Ectodermal cell (in vitro differentiated cells): ENCODE results near the gene CCDC174. TPM values are rescaled to one million over a fixed set of nuclear protein-coding genes. Genes with fewer than 3 reads are reported as not detected.
"Not testable (repeated sequence)": the region's sequence is repeated elsewhere in the genome, so short reads cannot be mapped to it uniquely, and the experiment has no call there.

Source experiments
- H3K27ac ChIP-seq: 2 replicates; pipeline ENCODE4 v1.7.0; 2013; ENCODE audit warnings: mild to moderate bottlenecking, low read depth, low read length; ENCODE audit not compliant: insufficient read depth, poor library complexity, severe bottlenecking
- H3K27me3 ChIP-seq: 2 replicates; pipeline ENCODE4 v1.7.0; 2013; ENCODE audit warnings: mild to moderate bottlenecking, low read length; ENCODE audit not compliant: insufficient read depth, control insufficient read depth, poor library complexity, severe bottlenecking
- H3K36me3 ChIP-seq: one replicate; pipeline ENCODE4 v1.7.0; 2013; ENCODE audit warnings: low read length; ENCODE audit not compliant: control insufficient read depth, insufficient read depth
- H3K4me1 ChIP-seq: one replicate; pipeline ENCODE4 v1.7.0; 2013; ENCODE audit warnings: low read length; ENCODE audit not compliant: control insufficient read depth, insufficient read depth
- H3K4me3 ChIP-seq: 2 replicates; pipeline ENCODE4 v1.7.0; 2013; ENCODE audit warnings: low read depth, low read length, control low read depth; ENCODE audit not compliant: insufficient read depth
- H3K9me3 ChIP-seq: 2 replicates; pipeline ENCODE4 v1.7.0; 2013; ENCODE audit warnings: mild to moderate bottlenecking, low read length, moderate library complexity; ENCODE audit not compliant: control insufficient read depth
- WGBS, 2 experiments: methylation state at CpG; one replicate each; pipeline ENCODE4 v1.1.7; 2013; ENCODE audit warnings: missing lambda C conversion rate in 2 of 2; 5-methylcytosine and 5-hydroxymethylcytosine counted together
- polyA plus RNA-seq, 4 experiments: library from polyadenylated mRNA; stranded (reverse); fragments of 50-300 nt; gene quantifications; one replicate each; pipeline ENCODE4 v1.2.3, GENCODE V29; 2013

Gene CCDC174
- 23.1 TPM for polyA plus RNA-seq (2013, experiment 1 of 4)
- 21.4 TPM for polyA plus RNA-seq (2013, experiment 2 of 4)
- 13.7 TPM for polyA plus RNA-seq (2013, experiment 3 of 4)
- polyA plus RNA-seq (2013, experiment 4 of 4): 16.1 TPM

DNA sequence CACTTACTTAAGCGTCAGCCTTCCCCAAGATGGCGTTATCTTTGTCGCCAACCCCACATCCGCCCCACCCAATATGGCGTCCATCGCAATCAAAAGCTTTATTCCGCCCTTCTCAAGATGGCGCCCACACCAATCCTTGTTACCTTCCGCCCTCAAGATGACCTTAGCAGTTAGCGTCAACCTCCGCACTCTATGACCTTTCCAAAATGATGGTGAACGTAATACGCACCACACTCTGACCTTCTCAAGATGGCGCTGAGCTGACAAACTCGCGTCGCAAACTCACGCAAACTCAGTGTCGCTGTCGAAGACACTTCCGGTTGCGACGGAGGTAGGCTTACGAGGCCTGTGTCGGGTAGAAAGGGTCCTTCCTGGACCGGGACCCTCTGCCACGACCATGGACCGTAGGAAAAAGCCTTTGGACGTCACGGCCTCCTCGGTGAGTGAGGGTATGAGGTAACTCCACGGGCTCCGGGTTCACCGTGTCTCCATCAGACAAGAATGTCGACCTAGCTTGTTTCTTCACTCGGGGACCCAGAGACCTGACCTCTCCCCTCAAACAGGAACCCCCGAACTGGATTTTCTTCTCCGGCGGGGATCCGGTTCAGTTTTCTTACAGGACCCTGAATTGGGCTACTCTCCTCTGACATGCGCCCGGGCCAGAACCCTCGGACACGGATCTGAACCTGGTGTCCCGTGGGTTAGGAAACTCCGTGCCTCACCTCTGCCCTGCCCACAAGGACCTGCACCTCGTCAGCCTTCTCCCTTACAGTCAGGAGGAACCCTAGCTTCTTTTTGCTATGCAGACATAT, at the start of gene CCDC174:
TSS of gene CCDC174 (plus strand) at position 323 of the 812 bp plus-strand sequence. CDS start at position 398, 75 bp downstream.
- peak within 1 kb of the TSS; percentile 83 for H3K4me3 ChIP-seq
- peaks cover 14% of the 10 kb centered on the region for H3K36me3 ChIP-seq
- peaks cover 7% of the 10 kb centered on the region for H3K27me3 ChIP-seq
- 0% methylated on average over 47 of the region's 47 CpGs for WGBS, 2 experiments
- no peaks in the 10 kb centered on the region for H3K4me1 ChIP-seq
- peak within 1 kb of the TSS; percentile 78 for H3K27ac ChIP-seq
- H3K9me3 ChIP-seq: no peaks in the 10 kb centered on the region

DNA sequence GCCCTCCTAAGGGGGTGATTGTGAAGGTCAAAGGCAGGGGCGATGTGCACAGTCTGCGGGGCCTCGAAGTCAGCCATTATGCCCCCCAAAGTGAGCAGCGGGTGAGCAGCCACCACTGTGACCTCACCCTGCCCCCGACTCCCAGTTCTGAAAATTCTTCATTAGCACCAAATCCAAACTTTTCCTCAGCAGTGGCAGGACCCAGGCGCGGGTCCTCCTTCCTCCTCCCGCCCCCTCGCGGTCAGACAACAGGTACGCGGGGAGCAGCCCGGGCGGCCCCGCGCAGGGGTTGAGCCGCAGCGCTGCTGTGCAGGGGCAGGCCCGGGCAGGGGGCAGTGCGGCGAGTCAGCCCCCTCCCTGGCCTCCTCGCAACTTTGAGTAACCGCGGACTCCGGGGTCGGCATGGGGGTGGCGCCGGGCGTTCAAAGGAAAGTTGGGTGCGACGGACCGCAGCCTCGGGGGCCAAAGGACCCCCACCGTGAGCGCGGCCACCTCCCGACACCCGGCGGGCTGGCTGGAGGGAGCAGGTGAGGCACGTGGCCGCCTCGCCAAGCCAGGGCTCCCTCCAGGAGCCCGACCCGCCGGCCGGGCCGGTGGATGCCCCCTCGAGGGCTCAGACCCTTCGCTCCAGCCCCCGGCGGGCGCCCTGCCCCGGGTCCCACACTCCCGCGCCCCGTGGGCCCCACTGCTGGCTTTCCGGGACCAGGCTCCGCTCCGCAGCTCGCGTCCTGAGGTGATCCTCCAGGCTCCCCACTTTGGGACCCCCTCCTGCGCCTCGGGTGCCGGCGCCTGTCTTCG, 49.4 kb upstream of the CCDC174 start:
- H3K36me3 ChIP-seq: no peaks in the 10 kb centered on the region
- peaks cover 6% of the 10 kb centered on the region for H3K4me1 ChIP-seq
- peaks cover 54% of the 10 kb centered on the region for H3K27me3 ChIP-seq
- WGBS, 2 experiments: 2% methylated on average over 66 of the region's 66 CpGs
- no peaks in the 10 kb centered on the region for H3K9me3 ChIP-seq
- peak overlapping the region; percentile 42 for H3K4me3 ChIP-seq
- H3K27ac ChIP-seq: no peak overlapping the region

DNA sequence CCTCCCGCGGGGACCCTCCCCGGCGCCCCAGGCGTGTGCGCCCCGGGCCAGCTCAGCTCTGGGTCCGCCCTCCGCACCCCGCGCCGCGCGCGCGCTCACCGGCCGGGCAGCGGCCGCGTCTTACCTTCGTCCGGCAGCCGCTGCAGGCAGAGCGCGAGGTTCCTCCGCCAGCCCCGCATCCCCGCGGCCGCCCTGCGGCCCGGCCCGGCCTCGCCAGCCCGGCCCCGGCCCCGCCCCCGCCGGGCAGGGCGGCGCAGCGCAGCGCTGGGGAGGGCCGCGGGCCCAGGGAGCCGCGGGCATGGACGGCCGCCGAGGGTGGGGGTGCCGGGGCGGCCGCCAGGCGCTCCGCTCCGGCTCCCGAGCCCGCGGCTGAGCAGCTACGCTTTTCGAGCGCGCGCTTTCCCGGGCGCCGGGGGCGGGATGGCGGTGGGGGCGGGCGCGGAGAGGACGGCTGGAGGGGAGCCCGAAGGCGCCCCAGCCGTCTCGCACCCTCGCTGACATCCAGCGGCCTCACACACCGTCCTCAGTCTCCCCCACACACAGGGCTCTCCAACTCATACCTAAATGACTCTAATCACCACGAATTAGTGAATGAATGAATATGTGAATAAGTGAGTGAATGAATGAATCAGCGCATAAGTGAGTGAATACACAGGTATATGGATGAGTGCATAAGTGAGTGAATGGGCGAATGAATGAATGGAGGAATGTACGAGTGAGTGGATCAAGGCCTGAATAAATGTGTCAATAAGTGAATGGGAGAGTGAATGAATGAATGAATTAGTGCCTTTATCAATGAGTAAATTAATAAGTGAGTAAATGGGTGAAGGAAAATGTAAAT, 48.5 kb upstream of the CCDC174 start:
- peak overlapping the region; percentile 42 for H3K4me3 ChIP-seq

DNA sequence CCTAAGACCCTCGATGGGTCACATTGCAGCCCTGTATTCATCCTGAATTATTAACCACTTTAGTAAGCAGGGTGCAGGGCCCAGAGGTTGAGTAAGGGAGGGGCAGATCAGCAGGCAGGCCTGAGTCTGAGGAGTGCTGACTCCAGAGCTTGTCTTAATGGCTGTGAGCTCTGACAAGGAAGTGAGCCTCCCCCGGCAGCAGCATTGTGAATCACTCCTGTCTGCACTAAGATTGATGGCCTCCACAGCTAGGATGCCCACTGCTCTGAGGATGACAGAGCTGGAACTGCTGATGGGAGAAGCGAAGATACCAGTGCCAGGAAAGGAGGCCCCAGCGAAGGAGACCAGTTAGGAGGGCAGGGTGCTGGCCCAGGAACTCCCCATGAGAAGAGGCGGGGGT, 46.5 kb upstream of the CCDC174 start:
- peaks cover 38% of the 10 kb centered on the region for H3K27me3 ChIP-seq
- no peak overlapping the region for H3K27ac ChIP-seq
- no peaks in the 10 kb centered on the region for H3K9me3 ChIP-seq
- no peak overlapping the region for H3K4me3 ChIP-seq
- H3K36me3 ChIP-seq: no peaks in the 10 kb centered on the region
- H3K4me1 ChIP-seq: peaks cover 6% of the 10 kb centered on the region
- 70 to 76% methylated on average over 5 of the region's 5 CpGs for WGBS, 2 experiments

More for the DNA sequence above, 48.5 kb upstream of the CCDC174 start:
- H3K27ac ChIP-seq: no peak overlapping the region
- H3K4me1 ChIP-seq: peaks cover 6% of the 10 kb centered on the region
- 4 to 5% methylated on average over 84 to 85 of the region's 85 CpGs for whole genome bisulfite sequencing, 2 experiments
- no peaks in the 10 kb centered on the region for H3K9me3 ChIP-seq
- H3K27me3 ChIP-seq: peaks cover 54% of the 10 kb centered on the region
- no peaks in the 10 kb centered on the region for H3K36me3 ChIP-seq

DNA sequence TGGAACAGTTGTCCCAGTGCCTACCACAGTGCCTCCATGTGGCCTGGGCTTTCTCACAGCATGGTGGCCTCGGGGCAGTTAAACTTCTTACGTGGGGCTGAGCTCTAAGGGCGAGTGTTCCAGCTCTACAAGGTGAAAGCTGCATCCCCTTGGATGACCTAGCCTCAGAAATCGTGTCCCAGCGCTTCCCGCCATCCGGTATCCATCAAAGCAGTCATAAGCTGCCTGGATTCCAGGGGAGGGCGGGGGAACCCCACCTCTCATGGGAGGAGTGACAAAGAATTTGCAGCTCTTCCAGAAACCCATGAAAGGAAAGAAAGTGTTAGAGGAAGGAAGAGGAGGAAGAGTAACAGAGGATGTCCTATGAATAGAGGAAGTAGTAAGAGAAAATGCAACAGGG, 45.8 kb upstream of the CCDC174 start:
- H3K9me3 ChIP-seq: no peaks in the 10 kb centered on the region
- no peak overlapping the region for H3K4me3 ChIP-seq
- no peak overlapping the region for H3K27ac ChIP-seq
- WGBS, 2 experiments: 73 to 79% methylated on average over 8 of the region's 8 CpGs
- peaks cover 33% of the 10 kb centered on the region for H3K27me3 ChIP-seq
- H3K4me1 ChIP-seq: peaks cover 6% of the 10 kb centered on the region
- no peaks in the 10 kb centered on the region for H3K36me3 ChIP-seq

DNA sequence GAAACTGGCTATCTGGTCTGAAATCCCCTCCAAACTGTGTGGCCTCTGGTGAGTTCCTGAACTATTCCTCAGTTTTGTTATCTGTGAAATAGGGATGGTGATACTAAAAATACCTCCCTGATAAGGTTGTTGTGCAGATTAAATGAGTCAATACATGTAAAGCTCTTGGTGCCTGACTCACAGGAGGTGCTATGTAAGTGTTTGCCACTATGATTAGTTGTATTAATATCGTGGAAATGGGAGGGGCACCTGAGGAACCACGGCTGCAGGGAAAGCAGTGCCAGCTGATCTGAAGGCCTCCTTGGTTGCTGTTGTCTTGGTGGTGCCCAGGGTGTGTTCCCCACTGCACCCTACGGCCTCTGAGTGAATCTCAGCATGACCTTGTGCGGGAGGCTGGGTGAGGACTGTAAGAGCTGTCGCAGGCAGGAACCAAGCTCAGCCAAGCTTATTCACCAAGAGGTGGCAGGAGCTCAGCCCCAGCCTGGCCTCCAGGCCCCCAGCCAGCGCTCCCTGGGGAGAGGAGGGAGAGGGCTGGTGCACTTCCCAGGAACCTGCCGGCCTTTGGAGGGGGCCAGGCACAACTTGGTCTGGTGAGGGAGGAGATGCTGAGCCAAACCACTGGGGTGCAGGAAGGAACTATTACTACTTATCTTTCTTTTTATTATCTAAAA, 44.8 kb upstream of the CCDC174 start:
- Histone ChIP-seq H3K9me3 (no peaks in the 10 kb centered on the region), H3K36me3 (no peaks in the 10 kb centered on the region), H3K4me3 (no peak overlapping the region), H3K4me1 (peaks cover 6% of the 10 kb centered on the region), H3K27me3 (peaks cover 23% of the 10 kb centered on the region), H3K27ac (no peak overlapping the region)
- WGBS, 2 experiments: 80 to 83% methylated on average over 6 to 7 of the region's 7 CpGs

DNA sequence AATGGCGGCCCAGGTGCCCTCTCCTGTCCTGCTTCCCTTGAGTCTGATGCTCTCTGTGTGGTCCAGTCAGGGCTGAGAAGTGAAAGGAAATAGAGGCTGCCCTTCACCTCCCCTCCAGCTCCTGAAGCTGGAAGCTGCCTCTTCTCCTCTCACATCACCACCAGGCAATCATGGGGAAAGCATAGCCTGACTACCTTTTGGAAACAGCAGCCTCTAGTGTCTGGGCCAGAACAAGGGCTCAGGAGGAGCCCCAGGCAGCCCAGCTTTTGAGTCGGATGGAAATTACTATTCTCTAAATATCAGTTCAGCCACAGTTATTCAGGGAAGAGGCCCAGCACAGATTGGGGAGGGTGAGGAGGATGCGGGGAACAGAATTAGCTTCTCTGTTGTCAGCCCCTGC, 43.3 kb upstream of the CCDC174 start:
- H3K4me3 ChIP-seq: no peak overlapping the region
- H3K27ac ChIP-seq: no peak overlapping the region
- H3K27me3 ChIP-seq: peaks cover 9% of the 10 kb centered on the region
- 69 to 79% methylated on average over 3 of the region's 3 CpGs for WGBS, 2 experiments
- H3K36me3 ChIP-seq: no peaks in the 10 kb centered on the region
- H3K9me3 ChIP-seq: no peaks in the 10 kb centered on the region
- no peaks in the 10 kb centered on the region for H3K4me1 ChIP-seq

DNA sequence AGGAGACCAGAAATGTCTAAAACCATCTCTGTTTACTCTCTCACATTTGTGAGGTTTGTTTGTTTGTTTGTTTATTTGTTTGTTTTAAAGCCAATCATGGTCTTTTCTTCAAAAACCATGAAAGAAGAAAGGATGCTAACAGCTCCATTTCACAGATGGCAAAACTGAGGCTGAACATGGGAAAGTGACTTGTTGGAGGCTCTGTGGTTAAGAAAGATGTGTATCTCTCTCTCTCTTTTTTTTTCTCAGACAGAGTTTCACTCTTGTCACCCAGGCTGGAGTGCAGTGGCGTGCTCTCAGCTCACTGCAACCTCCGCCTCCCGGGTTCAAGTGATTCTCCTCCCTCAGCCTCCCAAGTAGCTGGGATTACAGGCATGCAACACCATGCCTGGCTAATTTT, 42.5 kb upstream of the CCDC174 start:
- not testable (repeated sequence) for H3K27me3 ChIP-seq, H3K9me3 ChIP-seq
- 97% methylated on average over 3 of the region's 3 CpGs for WGBS, 2 experiments

DNA sequence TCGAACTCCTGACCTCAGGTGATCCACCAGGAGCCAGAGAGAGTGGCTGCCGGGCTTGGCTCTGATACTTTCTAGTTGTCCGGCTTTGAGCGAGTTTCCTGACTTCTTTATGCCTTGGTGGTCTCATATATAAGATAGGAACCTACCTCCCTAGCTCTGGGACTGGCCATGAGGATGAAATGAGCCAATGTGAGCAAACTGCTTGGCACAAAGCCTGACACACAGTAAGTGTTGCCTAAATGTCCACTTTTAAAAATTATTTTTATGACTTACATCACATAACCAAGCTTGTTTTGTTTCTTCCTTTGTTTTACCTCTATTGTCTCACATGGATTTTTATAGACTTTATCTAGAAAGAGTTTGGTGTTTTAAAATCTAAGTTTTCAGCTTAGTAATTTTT, 42.1 kb upstream of the CCDC174 start:
- Histone ChIP-seq H3K9me3 (no peaks in the 10 kb centered on the region), H3K27ac (no peak overlapping the region), H3K4me3 (no peak overlapping the region), H3K4me1 (no peaks in the 10 kb centered on the region), H3K36me3 (no peaks in the 10 kb centered on the region), H3K27me3 (no peaks in the 10 kb centered on the region)
- WGBS, 2 experiments: 85 to 96% methylated on average over 4 of the region's 4 CpGs

More for the DNA sequence above, 42.5 kb upstream of the CCDC174 start:
- H3K4me1 ChIP-seq, H3K36me3 ChIP-seq, H3K27ac ChIP-seq, H3K4me3 ChIP-seq: not testable (repeated sequence)
